Measurements from ENCODE around the gene ZNF337. TPM values are rescaled to one million over a fixed set of nuclear protein-coding genes. Genes with fewer than 3 reads are reported as not detected.

The ZNF337 gene
- total and polyA plus RNA-seq, 4 donors = 1.1 to 5.9 (median 3.2) TPM

GRCh38 chr20:25669826-25670422, 26.7 kb downstream of the ZNF337 start:
- Histone ChIP-seq H3K9me3 (ENCODE audit: control insufficient read depth in 4 of 4, low read length in 3 of 4) (no peaks in the 10 kb centered on the region), H3K27ac (ENCODE audit: low read depth in 1 of 2, low read length in 2 of 2) (no peak overlapping the region), H3K36me3 (ENCODE audit: control insufficient read depth in 4 of 4, insufficient read depth in 3 of 4, low read depth in 1 of 4, low read length in 3 of 4) (peaks cover 1 to 22% (median 12%) of the 10 kb centered on the region in 4 donors), H3K27me3 (ENCODE audit: control insufficient read depth in 4 of 4, insufficient read depth in 4 of 4, low read length in 3 of 4) (no peaks in the 10 kb centered on the region), H3K9ac (ENCODE audit: low read depth in 1 of 2, low read length in 2 of 2) (no peak overlapping the region), H3K4me1 (ENCODE audit: control insufficient read depth in 4 of 4, insufficient read depth in 4 of 4, low read length in 3 of 4) (no peaks in the 10 kb centered on the region), H3K4me3 (ENCODE audit: low read depth in 1 of 3, low read length in 3 of 3) (no peak overlapping the region)
- no peak for DNase-seq (ENCODE audit: low spot score)
- TF ChIP-seq SP1 (IDR thresholded peaks at IDR 0.05) = no peak
- no peak for TF ChIP-seq FOXA2 (IDR thresholded peaks at IDR 0.05)
- no peak for TF ChIP-seq ATF3 (IDR thresholded peaks at IDR 0.05)
- no peak for TF ChIP-seq NR2F2 (IDR thresholded peaks at IDR 0.05)
- TF ChIP-seq JUND (IDR thresholded peaks at IDR 0.05) = no peak
- no peak for TF ChIP-seq EGR1 (IDR thresholded peaks at IDR 0.05; ENCODE audit: low read depth in 2 of 2)
- no peak for TF ChIP-seq RXRA (IDR thresholded peaks at IDR 0.05)
- TF ChIP-seq CTCF (IDR thresholded peaks at IDR 0.05; ENCODE audit: low read depth, low read length, missing input control) = no peak
- TF ChIP-seq HNF4A (conservative IDR thresholded peaks at IDR 0.05) = no peak
- no peak for TF ChIP-seq REST (IDR thresholded peaks at IDR 0.05)
- 83% methylated on average over 7 of the region's 7 CpGs for WGBS

GRCh38 chr20:25668446-25668845, 28.2 kb downstream of the ZNF337 start:
- DNase-seq (ENCODE audit: low spot score) = no peak
- H3K4me3 ChIP-seq (ENCODE audit: low read depth in 1 of 3, low read length in 3 of 3) = no peak overlapping the region
- H3K36me3 ChIP-seq (ENCODE audit: control insufficient read depth in 4 of 4, insufficient read depth in 3 of 4, low read depth in 1 of 4, low read length in 3 of 4) = peaks cover 1 to 7% (median 3%) of the 10 kb centered on the region in 4 donors
- H3K4me1 ChIP-seq (ENCODE audit: control insufficient read depth in 4 of 4, insufficient read depth in 4 of 4, low read length in 3 of 4) = no peaks in the 10 kb centered on the region
- no peak overlapping the region for H3K27ac ChIP-seq (ENCODE audit: low read depth in 1 of 2, low read length in 2 of 2)
- TF ChIP-seq HNF4A (conservative IDR thresholded peaks at IDR 0.05) (no peak), FOXA1 (IDR thresholded peaks at IDR 0.05) (no peak), ZBTB33 (IDR thresholded peaks at IDR 0.05) (no peak), CTCF (IDR thresholded peaks at IDR 0.05; ENCODE audit: low read depth, low read length, missing input control) (no peak), FOXA2 (IDR thresholded peaks at IDR 0.05) (no peak), GABPA (IDR thresholded peaks at IDR 0.05 in 1 of 2, conservative IDR thresholded peaks at IDR 0.05 in 1 of 2) (no peak), RAD21 (IDR thresholded peaks at IDR 0.05) (no peak), EGR1 (IDR thresholded peaks at IDR 0.05; ENCODE audit: low read depth in 2 of 2) (no peak), MAX (IDR thresholded peaks at IDR 0.05) (no peak), JUND (IDR thresholded peaks at IDR 0.05) (no peak), YY1 (IDR thresholded peaks at IDR 0.05) (no peak), REST (IDR thresholded peaks at IDR 0.05) (no peak)
- WGBS = 94% methylated on average over 4 of the region's 4 CpGs
- no peaks in the 10 kb centered on the region for H3K27me3 ChIP-seq (ENCODE audit: control insufficient read depth in 4 of 4, insufficient read depth in 4 of 4, low read length in 3 of 4)
- H3K9ac ChIP-seq (ENCODE audit: low read depth in 1 of 2, low read length in 2 of 2) = no peak overlapping the region
- no peaks in the 10 kb centered on the region for H3K9me3 ChIP-seq (ENCODE audit: control insufficient read depth in 4 of 4, low read length in 3 of 4)
